Urothelium cell line (cell line): Measurements from ENCODE around the gene KIF18B.

Experiments
- DNase-seq: peaks from one replicate; pipeline ENCODE4 v3.0.0; 2011; ENCODE audit warnings: low spot score, mixed read lengths
- FAIRE-seq: peaks from 2 replicates; lab custom pipeline; 2011; peaks lifted over from hg19 to GRCh38; lab: Jason Lieb, UNC

KIF18B gene

GRCh38 chr17:44884941-44885340, 62.6 kb downstream of the KIF18B start:
- DNase-seq (no peak), FAIRE-seq (no peak)

GRCh38 chr17:44881145-44881544, 66.4 kb downstream of the KIF18B start:
- FAIRE-seq = no peak

GRCh38 chr17:44880062-44880461, 67.5 kb downstream of the KIF18B start:
- FAIRE-seq = no peak
- DNase-seq = no peak

More at GRCh38 chr17:44881145-44881544, 66.4 kb downstream of the KIF18B start:
- DNase-seq = no peak

GRCh38 chr17:44879376-44879775, 68.2 kb downstream of the KIF18B start:
- no peak for FAIRE-seq
- DNase-seq = no peak

- no peak for FAIRE-seq
- DNase-seq = peak; percentile 38
Measured at GRCh38 chr17:44878627-44879221, 68.8 kb downstream of the KIF18B start.

GRCh38 chr17:44877121-44877520, 70.5 kb downstream of the KIF18B start:
- no peak for FAIRE-seq
- DNase-seq = no peak

GRCh38 chr17:44875761-44876160, 71.8 kb downstream of the KIF18B start:
- DNase-seq = no peak
- FAIRE-seq = no peak
